Erythroblast (primary cell): ENCODE data around the gene FAM13C.
A peak's percentile ranks its signal among the peaks of the same experiment; 100 is the strongest.
"Not testable (repeated sequence)": the region's sequence is repeated elsewhere in the genome, so short reads cannot be mapped to it uniquely, and the experiment has no call there.

Experiments
- DNase-seq, 2 experiments: peaks; one replicate each; lab custom pipeline; 2025; lab: John Stamatoyannopoulos, UW
- GATA1 ChIP-seq: IDR thresholded peaks from 2 replicates; pipeline ENCODE4 v1.6.1; 2011; ENCODE audit warnings: low read depth, mild to moderate bottlenecking, control low read depth, low read length, moderate library complexity
- POLR2A ChIP-seq: IDR thresholded peaks from 2 replicates; pipeline ENCODE4 v1.6.1; 2011; ENCODE audit warnings: mild to moderate bottlenecking, low read length

The FAM13C gene

GRCh38 chr10:59258890-59259289 lies 103.5 kb downstream of the FAM13C start:
- DNase-seq: no peak
- no peak for TF ChIP-seq GATA1
- no peak for TF ChIP-seq POLR2A

DNA sequence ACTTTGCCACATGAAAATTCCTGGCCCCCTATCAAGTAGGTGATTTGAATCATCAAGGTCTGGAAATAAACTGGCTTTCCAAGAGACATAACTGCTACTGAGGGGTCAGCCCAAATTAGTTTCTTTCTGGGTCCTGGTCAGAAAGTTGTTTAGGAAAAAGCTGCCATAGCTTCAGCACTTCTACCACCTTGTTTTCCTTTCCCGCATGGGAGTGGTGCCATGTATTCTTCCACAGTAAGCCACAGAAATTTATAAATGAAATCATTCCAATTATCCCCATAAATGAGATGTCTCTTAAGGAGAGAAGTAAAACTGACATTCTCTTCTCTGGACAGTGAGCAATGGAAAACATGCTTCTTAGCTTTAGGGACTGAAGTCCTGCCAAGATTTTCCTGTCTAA lies 105.1 kb downstream of the FAM13C start:
- DNase-seq: no peak
- TF ChIP-seq GATA1 (no peak), POLR2A (no peak)

- no peak for TF ChIP-seq GATA1
- no peak for TF ChIP-seq POLR2A
- DNase-seq: no peak
Observed at GRCh38 chr10:59255463-59255862, 106.9 kb downstream of the FAM13C start.

DNA sequence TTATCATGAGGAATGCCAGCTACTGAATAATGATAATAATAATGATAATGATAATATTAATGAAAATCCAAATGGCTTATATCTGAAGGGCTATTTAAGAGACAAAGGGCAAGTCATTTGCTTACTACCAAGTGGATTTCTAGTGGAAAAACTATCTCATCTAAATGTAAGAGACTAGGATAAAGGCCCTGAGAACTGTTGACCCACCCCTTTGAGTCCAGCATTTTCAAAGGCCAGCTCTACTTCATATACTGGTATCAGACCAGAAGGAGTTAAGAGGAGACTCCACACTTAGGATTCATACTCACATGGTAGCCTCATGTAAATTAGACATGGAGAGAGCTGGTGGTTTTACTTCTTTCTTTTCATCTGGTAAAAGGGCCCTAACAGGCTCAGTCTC lies 109.9 kb downstream of the FAM13C start:
- TF ChIP-seq POLR2A: no peak
- no peak for TF ChIP-seq GATA1
- no peak for DNase-seq

DNA sequence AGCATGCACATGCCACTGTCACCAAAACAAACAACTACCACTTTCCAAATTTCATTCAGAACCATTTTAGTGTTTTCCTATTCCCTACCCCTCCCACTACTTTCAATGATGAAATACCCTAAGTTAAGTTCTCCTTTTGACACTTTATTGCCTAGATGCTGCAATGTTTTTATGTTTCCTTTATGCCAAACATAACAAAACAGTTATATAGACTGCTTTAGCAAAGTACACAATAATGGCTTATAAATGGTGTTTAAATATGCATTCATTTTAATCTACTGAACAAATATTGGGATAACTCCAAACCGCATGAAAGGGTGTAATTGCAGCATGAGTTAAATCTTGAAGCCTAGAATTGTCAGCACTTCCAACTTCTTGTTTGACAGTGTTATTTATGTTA lies 116.7 kb downstream of the FAM13C start:
- TF ChIP-seq POLR2A (no peak), GATA1 (no peak)
- DNase-seq: no peak

GRCh38 chr10:59244871-59245270 lies 117.5 kb downstream of the FAM13C start:
- no peak for DNase-seq
- TF ChIP-seq POLR2A (no peak), GATA1 (no peak)

GRCh38 chr10:59243611-59244195 lies 118.6 kb downstream of the FAM13C start:
- DNase-seq: no peak
- TF ChIP-seq GATA1: no peak
- TF ChIP-seq POLR2A: no peak

DNA sequence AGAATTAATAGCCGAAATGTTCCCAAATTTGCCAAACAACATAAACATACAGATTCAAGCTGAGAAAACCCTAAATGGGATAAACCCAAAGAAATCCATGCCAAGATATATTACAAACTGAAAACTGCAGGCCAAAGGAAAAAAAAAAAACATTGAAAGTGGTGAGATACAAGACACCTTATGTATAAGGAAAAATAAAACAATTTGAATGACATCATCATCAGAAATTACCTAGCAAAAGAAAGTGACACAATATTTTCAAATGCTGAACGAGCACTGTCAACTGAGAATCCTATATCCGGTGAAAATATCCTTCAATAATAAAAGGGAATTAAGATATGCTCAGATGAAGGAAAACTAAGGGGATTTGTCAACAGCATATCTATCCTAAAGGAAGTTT lies 119.4 kb downstream of the FAM13C start:
- DNase-seq: no peak
- TF ChIP-seq GATA1 (no peak), POLR2A (no peak)

- DNase-seq: no peak
- TF ChIP-seq GATA1 (no peak), POLR2A (no peak)
Observed at GRCh38 chr10:59242057-59242456, 120.3 kb downstream of the FAM13C start.

- peak; percentile 32 to 60 for DNase-seq
- TF ChIP-seq GATA1: no peak
- no peak for TF ChIP-seq POLR2A
Observed at GRCh38 chr10:59240582-59241183, 121.7 kb downstream of the FAM13C start.

DNA sequence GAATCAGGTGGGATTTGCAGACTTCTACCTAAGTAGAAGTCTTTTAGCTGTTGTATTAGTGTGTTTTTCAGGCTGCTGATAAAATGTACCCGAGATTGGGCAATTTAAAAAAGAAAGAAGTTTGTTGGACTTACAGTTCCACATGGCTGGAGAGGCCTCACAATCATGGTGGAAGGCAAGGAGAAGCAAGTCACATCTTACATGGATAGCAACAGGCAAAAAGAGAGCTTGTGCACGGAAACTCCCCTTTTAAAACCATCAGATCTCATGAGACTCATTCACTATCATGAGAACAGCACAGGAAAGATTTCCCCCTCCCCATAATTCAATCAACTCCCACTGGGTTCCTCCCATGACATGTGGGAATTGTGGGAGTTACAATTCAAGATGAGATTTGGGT lies 123.2 kb downstream of the FAM13C start:
- DNase-seq: not testable (repeated sequence)

DNA sequence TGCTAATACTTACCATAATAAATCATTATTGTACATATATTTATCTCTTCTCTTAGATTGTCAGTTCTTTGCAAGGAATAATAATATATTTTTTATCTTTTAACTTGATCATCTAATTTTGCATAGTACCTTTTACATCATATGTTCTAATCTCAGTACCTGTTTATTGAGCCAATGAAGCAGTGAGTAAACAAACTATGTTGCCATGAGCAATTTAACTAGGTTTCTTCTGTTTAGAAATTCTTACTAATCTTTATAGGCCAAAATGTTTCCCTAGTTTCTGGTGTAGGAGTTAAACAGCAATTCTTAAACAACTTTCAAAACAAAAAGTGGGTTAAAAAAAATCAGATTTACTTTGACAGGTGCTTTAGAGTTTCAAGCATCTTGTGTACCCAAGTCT lies 124.6 kb downstream of the FAM13C start:
- no peak for DNase-seq
- TF ChIP-seq POLR2A (no peak), GATA1 (no peak)

- DNase-seq: no peak
- TF ChIP-seq POLR2A: no peak
- no peak for TF ChIP-seq GATA1
Observed at GRCh38 chr10:59236064-59236697, 126.2 kb downstream of the FAM13C start.

DNA sequence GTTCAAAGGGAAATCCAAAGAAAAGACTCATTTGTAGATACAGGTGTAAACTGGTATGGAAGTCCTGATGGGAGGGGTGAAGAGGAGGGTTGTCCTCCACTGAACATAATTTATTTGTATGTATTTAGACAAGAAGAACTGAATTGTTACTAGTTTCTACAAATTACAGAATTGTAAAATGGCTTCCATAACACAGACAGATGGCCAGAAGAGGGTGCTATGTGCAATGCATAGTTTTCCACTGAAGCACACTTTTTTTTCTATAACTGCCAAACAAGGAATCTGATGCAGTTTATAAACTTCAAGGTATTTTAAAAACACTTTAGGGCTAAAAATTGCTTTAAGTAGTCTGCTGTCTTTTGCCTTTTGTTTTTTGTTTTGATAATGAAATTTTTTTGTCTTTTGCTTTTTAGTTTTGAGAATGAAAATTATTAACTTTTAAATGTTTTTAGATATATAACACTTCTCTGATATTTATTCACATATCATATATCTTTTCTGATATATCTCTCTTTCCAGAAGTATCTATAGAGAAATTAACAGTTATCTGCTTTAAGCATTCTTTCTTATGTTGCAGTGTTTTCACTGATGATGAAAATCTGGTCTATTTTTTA lies 127.4 kb downstream of the FAM13C start:
- peak; percentile 1 to 17 for DNase-seq
- TF ChIP-seq POLR2A: no peak
- TF ChIP-seq GATA1: no peak

DNA sequence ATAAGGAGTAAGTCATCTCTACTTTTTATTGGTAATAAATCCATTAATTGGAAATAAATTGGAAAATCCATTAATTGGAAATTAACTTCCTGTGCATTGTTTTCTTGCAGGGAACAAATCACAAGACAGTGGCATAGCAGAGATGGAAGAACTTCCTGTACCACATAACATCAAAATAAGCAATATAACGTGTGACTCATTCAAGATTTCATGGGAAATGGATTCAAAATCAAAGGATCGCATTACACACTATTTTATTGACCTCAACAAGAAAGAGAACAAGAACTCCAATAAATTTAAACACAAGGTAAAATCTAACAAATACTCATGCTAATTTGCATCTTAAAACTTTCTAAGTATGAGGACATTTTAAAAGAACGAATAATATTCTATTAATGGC lies 128.2 kb downstream of the FAM13C start:
- TF ChIP-seq POLR2A: no peak
- no peak for TF ChIP-seq GATA1
- DNase-seq: no peak
